ENCODE results near the gene EME1.
"Not testable (repeated sequence)": the region's sequence is repeated elsewhere in the genome, so short reads cannot be mapped to it uniquely, and the experiment has no call there.

The EME1 gene

DNA sequence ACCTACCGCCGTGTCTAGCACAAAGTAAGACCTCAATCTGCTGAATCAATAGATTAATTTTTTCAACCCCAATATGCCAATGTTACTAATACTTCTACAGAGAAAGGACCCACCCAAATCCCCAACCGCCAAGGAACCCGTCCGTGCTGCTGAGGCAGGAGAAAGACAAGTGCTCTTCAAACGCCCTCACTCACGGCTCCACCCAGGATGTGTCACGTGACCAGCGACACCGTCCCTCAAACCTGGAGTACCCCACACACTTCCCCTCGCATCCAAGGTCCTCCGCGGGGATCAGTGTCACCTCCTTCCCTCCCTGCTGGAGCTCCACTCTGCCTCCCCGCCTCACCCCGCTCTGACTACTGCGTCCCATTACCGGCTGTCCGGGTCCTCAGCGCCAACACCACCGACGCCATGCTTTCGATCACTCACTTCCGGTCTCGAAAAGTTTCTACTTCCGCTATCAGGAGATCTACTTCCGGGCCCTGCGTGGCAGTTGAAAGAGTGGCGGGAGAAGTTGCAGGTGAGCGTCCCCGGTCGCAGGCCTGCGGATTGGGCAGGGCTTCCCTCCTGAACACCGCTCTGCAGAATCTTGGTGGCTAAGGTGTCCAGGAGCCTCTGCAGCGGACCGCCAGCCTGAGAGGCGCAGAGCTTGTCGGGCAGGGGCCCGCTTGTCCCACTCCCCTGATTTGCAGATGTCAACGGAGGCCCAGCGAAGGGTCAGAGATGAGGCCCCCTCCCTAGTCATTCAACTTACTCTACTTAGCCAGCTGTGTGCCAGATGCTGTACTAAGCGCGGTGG, at the start of gene EME1, which contains the start of gene MRPL27:
EME1 (plus strand) TSS at position 472 of the 799 bp plus-strand sequence. CDS start 1,980 bp downstream, outside the sequence.
MRPL27 (minus strand) TSS at position 427 of the 799 bp plus-strand sequence; CDS start at position 413, 14 bp downstream.
- Histone ChIP-seq H3K36me3 (ENCODE audit: insufficient read depth, low read length) (peaks cover 27% of the 10 kb centered on the region), H3K27ac (ENCODE audit: low read depth, low read length) (peak within 1 kb of the TSS; percentile 82), H3K27me3 (ENCODE audit: control insufficient read depth in 1 of 2, insufficient read depth in 2 of 2, low read length in 2 of 2) (no peaks in the 10 kb centered on the region), H3K4me3 (ENCODE audit: low read depth in 1 of 2, low read length in 2 of 2) (peak within 1 kb of the TSS; percentile 41 to 92), H3K9me3 (ENCODE audit: low read length) (no peaks in the 10 kb centered on the region), H3K9ac (ENCODE audit: low read length) (peak within 1 kb of the TSS; percentile 93), H3K4me1 (ENCODE audit: insufficient read depth, low read length) (peaks cover 14% of the 10 kb centered on the region)

GRCh38 chr17:50325906-50326305, 47.1 kb upstream of the EME1 start:
- no peaks in the 10 kb centered on the region for H3K4me1 ChIP-seq (ENCODE audit: insufficient read depth, low read length)
- H3K36me3 ChIP-seq (ENCODE audit: insufficient read depth, low read length): no peaks in the 10 kb centered on the region
- H3K9ac ChIP-seq (ENCODE audit: low read length): no peak overlapping the region
- no peaks in the 10 kb centered on the region for H3K9me3 ChIP-seq (ENCODE audit: low read length)
- no peaks in the 10 kb centered on the region for H3K27me3 ChIP-seq (ENCODE audit: control insufficient read depth in 1 of 2, insufficient read depth in 2 of 2, low read length in 2 of 2)
- H3K4me3 ChIP-seq (ENCODE audit: low read depth in 1 of 2, low read length in 2 of 2): no peak overlapping the region
- H3K27ac ChIP-seq (ENCODE audit: low read depth, low read length): no peak overlapping the region

DNA sequence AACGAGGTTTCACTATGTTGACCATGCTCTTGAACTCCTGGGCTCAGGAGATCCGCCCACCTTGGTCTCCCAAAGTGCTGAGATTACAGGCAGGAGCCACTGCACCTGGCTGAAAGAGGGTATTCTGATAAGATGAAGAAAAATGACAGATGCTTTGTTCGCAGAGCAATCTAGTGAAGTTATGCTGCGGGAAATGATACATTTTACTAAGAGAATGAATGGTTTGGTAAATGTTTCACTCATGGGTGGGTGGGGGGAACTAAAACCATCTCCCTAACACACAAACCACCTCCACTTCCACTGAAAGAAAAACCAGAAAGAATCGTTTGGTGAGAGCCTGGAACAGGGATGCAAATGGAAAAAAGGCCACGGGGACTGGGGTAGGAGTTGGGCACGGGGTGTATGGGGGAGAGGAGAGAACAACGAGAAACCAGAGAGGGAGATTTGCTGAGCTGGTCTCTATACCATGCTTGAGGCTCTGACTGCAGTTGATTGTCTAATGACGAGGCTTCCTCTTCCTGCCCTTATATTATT, 46.1 kb upstream of the EME1 start:
- Histone ChIP-seq H3K9me3 (ENCODE audit: low read length) (no peaks in the 10 kb centered on the region), H3K9ac (ENCODE audit: low read length) (no peak overlapping the region), H3K27me3 (ENCODE audit: control insufficient read depth in 1 of 2, insufficient read depth in 2 of 2, low read length in 2 of 2) (no peaks in the 10 kb centered on the region), H3K4me1 (ENCODE audit: insufficient read depth, low read length) (no peaks in the 10 kb centered on the region), H3K36me3 (ENCODE audit: insufficient read depth, low read length) (no peaks in the 10 kb centered on the region), H3K27ac (ENCODE audit: low read depth, low read length) (no peak overlapping the region), H3K4me3 (ENCODE audit: low read depth in 1 of 2, low read length in 2 of 2) (no peak overlapping the region)

- no peaks in the 10 kb centered on the region for H3K36me3 ChIP-seq (ENCODE audit: insufficient read depth, low read length)
- H3K9me3 ChIP-seq (ENCODE audit: low read length): no peaks in the 10 kb centered on the region
- H3K27ac ChIP-seq (ENCODE audit: low read depth, low read length): no peak overlapping the region
- H3K9ac ChIP-seq (ENCODE audit: low read length): no peak overlapping the region
- H3K27me3 ChIP-seq (ENCODE audit: control insufficient read depth in 1 of 2, insufficient read depth in 2 of 2, low read length in 2 of 2): no peaks in the 10 kb centered on the region
- H3K4me3 ChIP-seq (ENCODE audit: low read depth in 1 of 2, low read length in 2 of 2): no peak overlapping the region
- H3K4me1 ChIP-seq (ENCODE audit: insufficient read depth, low read length): no peaks in the 10 kb centered on the region
Measured at GRCh38 chr17:50328363-50329325, 44.4 kb upstream of the EME1 start.

- H3K4me1 ChIP-seq (ENCODE audit: insufficient read depth, low read length): no peaks in the 10 kb centered on the region
- H3K27me3 ChIP-seq (ENCODE audit: control insufficient read depth in 1 of 2, insufficient read depth in 2 of 2, low read length in 2 of 2): no peaks in the 10 kb centered on the region
- H3K9me3 ChIP-seq (ENCODE audit: low read length): no peaks in the 10 kb centered on the region
- H3K9ac ChIP-seq (ENCODE audit: low read length): no peak overlapping the region
- no peak overlapping the region for H3K27ac ChIP-seq (ENCODE audit: low read depth, low read length)
- no peak overlapping the region for H3K4me3 ChIP-seq (ENCODE audit: low read depth in 1 of 2, low read length in 2 of 2)
- H3K36me3 ChIP-seq (ENCODE audit: insufficient read depth, low read length): no peaks in the 10 kb centered on the region
Measured at GRCh38 chr17:50329716-50330115, 43.3 kb upstream of the EME1 start.

- Histone ChIP-seq H3K27ac (ENCODE audit: low read depth, low read length) (no peak overlapping the region), H3K4me3 (ENCODE audit: low read depth in 1 of 2, low read length in 2 of 2) (no peak overlapping the region), H3K36me3 (ENCODE audit: insufficient read depth, low read length) (no peaks in the 10 kb centered on the region), H3K4me1 (ENCODE audit: insufficient read depth, low read length) (no peaks in the 10 kb centered on the region), H3K9ac (ENCODE audit: low read length) (no peak overlapping the region), H3K27me3 (ENCODE audit: control insufficient read depth in 1 of 2, insufficient read depth in 2 of 2, low read length in 2 of 2) (no peaks in the 10 kb centered on the region), H3K9me3 (ENCODE audit: low read length) (no peaks in the 10 kb centered on the region)
Measured at GRCh38 chr17:50330151-50330775, 42.8 kb upstream of the EME1 start.

DNA sequence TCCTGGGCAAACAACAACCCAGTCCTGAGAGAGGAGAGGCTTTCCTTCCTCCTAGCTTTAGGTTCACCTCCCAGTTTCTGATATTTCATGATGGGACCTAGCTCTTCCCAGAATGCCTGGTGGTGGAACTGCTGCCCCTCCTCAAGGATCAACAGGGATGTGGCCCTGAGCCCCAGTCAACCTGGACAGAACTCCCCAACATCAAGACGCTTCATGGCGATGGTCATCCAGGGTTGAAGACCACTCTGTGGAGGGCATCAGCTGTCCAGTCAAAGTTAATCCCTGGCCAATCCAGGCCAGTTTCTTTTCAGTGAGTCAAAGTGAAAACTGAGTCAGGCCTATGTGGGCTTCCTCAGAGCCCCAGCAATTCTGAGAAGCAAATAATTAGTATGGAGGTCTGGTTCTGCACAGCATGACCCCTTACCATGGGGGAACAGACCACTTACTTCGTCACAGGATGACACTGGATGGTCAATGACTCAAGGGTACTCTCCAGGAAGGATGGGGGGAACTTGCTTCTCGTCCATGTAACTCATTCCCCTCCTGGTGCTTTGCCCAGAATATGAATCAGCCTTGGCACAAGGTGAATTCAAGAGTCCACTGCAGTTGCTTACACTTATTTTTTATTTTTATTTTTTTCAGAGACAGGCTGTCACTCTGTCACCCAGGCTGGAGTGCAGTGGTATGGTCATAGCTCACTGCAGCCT, 41.8 kb upstream of the EME1 start:
- H3K4me3 ChIP-seq (ENCODE audit: low read depth in 1 of 2, low read length in 2 of 2): no peak overlapping the region
- H3K27ac ChIP-seq (ENCODE audit: low read depth, low read length): no peak overlapping the region
- no peaks in the 10 kb centered on the region for H3K9me3 ChIP-seq (ENCODE audit: low read length)
- no peaks in the 10 kb centered on the region for H3K36me3 ChIP-seq (ENCODE audit: insufficient read depth, low read length)
- no peaks in the 10 kb centered on the region for H3K4me1 ChIP-seq (ENCODE audit: insufficient read depth, low read length)
- no peaks in the 10 kb centered on the region for H3K27me3 ChIP-seq (ENCODE audit: control insufficient read depth in 1 of 2, insufficient read depth in 2 of 2, low read length in 2 of 2)
- H3K9ac ChIP-seq (ENCODE audit: low read length): no peak overlapping the region

- no peaks in the 10 kb centered on the region for H3K4me1 ChIP-seq (ENCODE audit: insufficient read depth, low read length)
Measured at GRCh38 chr17:50332196-50332595, 40.8 kb upstream of the EME1 start.

GRCh38 chr17:50333291-50334057, 39.6 kb upstream of the EME1 start:
- not testable (repeated sequence) for H3K27me3 ChIP-seq (ENCODE audit: control insufficient read depth in 1 of 2, insufficient read depth in 2 of 2, low read length in 2 of 2); H3K4me1 ChIP-seq (ENCODE audit: insufficient read depth, low read length)

More at GRCh38 chr17:50332196-50332595, 40.8 kb upstream of the EME1 start:
- Histone ChIP-seq H3K27me3 (ENCODE audit: control insufficient read depth in 1 of 2, insufficient read depth in 2 of 2, low read length in 2 of 2) (no peaks in the 10 kb centered on the region), H3K9ac (ENCODE audit: low read length) (no peak overlapping the region), H3K4me3 (ENCODE audit: low read depth in 1 of 2, low read length in 2 of 2) (no peak overlapping the region), H3K36me3 (ENCODE audit: insufficient read depth, low read length) (no peaks in the 10 kb centered on the region), H3K27ac (ENCODE audit: low read depth, low read length) (no peak overlapping the region), H3K9me3 (ENCODE audit: low read length) (no peaks in the 10 kb centered on the region)

DNA sequence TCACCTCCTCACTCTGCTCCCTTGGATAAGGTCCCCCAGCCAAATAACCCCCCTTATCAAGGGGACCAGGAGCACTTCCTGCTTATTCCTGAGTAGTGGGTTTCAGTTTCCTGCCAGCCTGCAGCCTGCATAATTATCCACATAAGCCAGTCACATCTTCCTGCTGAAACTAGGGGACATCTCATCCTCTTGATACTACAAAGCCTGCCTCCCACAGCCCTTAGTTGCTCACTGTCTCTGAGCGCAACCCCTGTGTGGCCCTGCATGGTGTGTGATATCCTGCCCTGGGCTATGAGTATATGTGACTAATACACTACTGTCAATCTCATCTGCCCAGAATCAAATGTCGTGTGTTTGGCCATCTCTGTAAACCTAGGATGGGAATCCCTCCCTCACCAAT, 35.1 kb upstream of the EME1 start:
- H3K9me3 ChIP-seq (ENCODE audit: low read length): no peaks in the 10 kb centered on the region
- H3K27ac ChIP-seq (ENCODE audit: low read depth, low read length): no peak overlapping the region
- no peak overlapping the region for H3K4me3 ChIP-seq (ENCODE audit: low read depth in 1 of 2, low read length in 2 of 2)
- H3K9ac ChIP-seq (ENCODE audit: low read length): no peak overlapping the region
- H3K36me3 ChIP-seq (ENCODE audit: insufficient read depth, low read length): no peaks in the 10 kb centered on the region
- no peaks in the 10 kb centered on the region for H3K4me1 ChIP-seq (ENCODE audit: insufficient read depth, low read length)
- H3K27me3 ChIP-seq (ENCODE audit: control insufficient read depth in 1 of 2, insufficient read depth in 2 of 2, low read length in 2 of 2): no peaks in the 10 kb centered on the region

More at GRCh38 chr17:50333291-50334057, 39.6 kb upstream of the EME1 start:
- not testable (repeated sequence) for H3K4me3 ChIP-seq (ENCODE audit: low read depth in 1 of 2, low read length in 2 of 2); H3K9me3 ChIP-seq (ENCODE audit: low read length); H3K27ac ChIP-seq (ENCODE audit: low read depth, low read length); H3K36me3 ChIP-seq (ENCODE audit: insufficient read depth, low read length); H3K9ac ChIP-seq (ENCODE audit: low read length)

All from muscle layer of colon (tissue), 2 donors.